ENCODE measurements around the gene SLC13A5. TPM values are rescaled to one million over a fixed set of nuclear protein-coding genes. Genes with fewer than 3 reads are reported as not detected.
"Not testable (repeated sequence)": the region's sequence is repeated elsewhere in the genome, so short reads cannot be mapped to it uniquely, and the experiment has no call there.

SLC13A5 gene
- total and polyA plus RNA-seq, 4 experiments from 2014 or later = not detected

- Mint-ChIP-seq H3K4me1 (peaks cover 0 to 6% (median 3%) of the 10 kb centered on the region in 4 donors), H3K27ac (no peak overlapping the region), H3K36me3 (peaks cover 7 to 10% of the 10 kb centered on the region in 2 donors), H3K4me3 (no peak overlapping the region), H3K27me3 (no peaks in the 10 kb centered on the region), H3K9me3 (peaks cover 0 to 2% (median 0%) of the 10 kb centered on the region in 8 donors)
- CTCF ChIA-PET (ENCODE audit: partially characterized antibody) = interaction anchor here (0.6 to 1.9 kb wide), 8 partner anchors 16 to 244 kb away, joined by 3 to 6 read pairs (median 4); partner anchors contain the start of gene XAF1
- H3K36me3 ChIP-seq (ENCODE audit: insufficient read depth, low read length) = no peaks in the 10 kb centered on the region
- H3K4me1 ChIP-seq (ENCODE audit: insufficient read depth, low read length) = peaks cover 4% of the 10 kb centered on the region
- POLR2A ChIA-PET (ENCODE audit: partially characterized antibody) = no interaction called here
- H3K27me3 ChIP-seq (ENCODE audit: insufficient read depth, low read length) = no peaks in the 10 kb centered on the region
- no peak for DNase-seq
- no peak overlapping the region for H3K4me3 ChIP-seq (ENCODE audit: low read length in 2 of 2)
- no peak overlapping the region for H3K27ac ChIP-seq (ENCODE audit: low read depth, low read length)
- no peaks in the 10 kb centered on the region for H3K9me3 ChIP-seq (ENCODE audit: control insufficient read depth in 1 of 2, low read length in 2 of 2)
- intact Hi-C loops (cut with micrococcal nuclease) = loop anchor here (1.0 to 5.0 kb wide), 2 partner anchors 176 to 338 kb away; no protein-coding TSS in a partner anchor
Measured at GRCh38 chr17:6666557-6666956, 46.6 kb downstream of the SLC13A5 start.

GRCh38 chr17:6666077-6666521 lies 47.1 kb downstream of the SLC13A5 start:
- peaks cover 11% of the 10 kb centered on the region in 2 donors for H3K36me3 Mint-ChIP-seq
- ChIA-PET POLR2A (ENCODE audit: partially characterized antibody) (no interaction called here), CTCF (ENCODE audit: partially characterized antibody) (interaction anchor here (0.6 to 1.9 kb wide), 7 partner anchors 24 to 245 kb away, joined by 3 to 6 read pairs (median 5); partner anchors contain the start of gene XAF1)
- H3K27me3 ChIP-seq (ENCODE audit: insufficient read depth, low read length) = no peaks in the 10 kb centered on the region
- H3K4me1 Mint-ChIP-seq = peaks cover 2 to 9% (median 4%) of the 10 kb centered on the region in 4 donors
- H3K36me3 ChIP-seq (ENCODE audit: insufficient read depth, low read length) = no peaks in the 10 kb centered on the region
- no peak overlapping the region for H3K27ac Mint-ChIP-seq
- peak in 3 of 5 donors; percentile 19 to 32 (median 25) for DNase-seq
- no peaks in the 10 kb centered on the region for H3K27me3 Mint-ChIP-seq
- no peak overlapping the region for H3K4me3 ChIP-seq (ENCODE audit: low read length in 2 of 2)
- peaks cover 4% of the 10 kb centered on the region for H3K4me1 ChIP-seq (ENCODE audit: insufficient read depth, low read length)
- H3K4me3 Mint-ChIP-seq = no peak overlapping the region
- H3K9me3 Mint-ChIP-seq = peaks cover 0 to 2% (median 0%) of the 10 kb centered on the region in 8 donors
- intact Hi-C loops (cut with micrococcal nuclease) = loop anchor here (1.0 to 5.0 kb wide), 2 partner anchors 176 to 338 kb away; no protein-coding TSS in a partner anchor
- H3K27ac ChIP-seq (ENCODE audit: low read depth, low read length) = no peak overlapping the region
- no peaks in the 10 kb centered on the region for H3K9me3 ChIP-seq (ENCODE audit: control insufficient read depth in 1 of 2, low read length in 2 of 2)

GRCh38 chr17:6663200-6663599 lies 50.0 kb downstream of the SLC13A5 start:
- DNase-seq; H3K27ac Mint-ChIP-seq; intact Hi-C loops (cut with micrococcal nuclease); CTCF ChIA-PET (ENCODE audit: partially characterized antibody); H3K9me3 ChIP-seq (ENCODE audit: control insufficient read depth in 1 of 2, low read length in 2 of 2); H3K27ac ChIP-seq (ENCODE audit: low read depth, low read length); H3K36me3 ChIP-seq (ENCODE audit: insufficient read depth, low read length); H3K4me3 Mint-ChIP-seq; H3K4me1 ChIP-seq (ENCODE audit: insufficient read depth, low read length); H3K9me3 Mint-ChIP-seq; H3K4me3 ChIP-seq (ENCODE audit: low read length in 2 of 2); POLR2A ChIA-PET (ENCODE audit: partially characterized antibody); H3K27me3 Mint-ChIP-seq; H3K27me3 ChIP-seq (ENCODE audit: insufficient read depth, low read length): not testable (repeated sequence)
- Mint-ChIP-seq H3K4me1 (peaks cover 11 to 27% (median 18%) of the 10 kb centered on the region in 4 donors), H3K36me3 (peaks cover 5 to 15% of the 10 kb centered on the region in 2 donors)

GRCh38 chr17:6661464-6661848 lies 51.7 kb downstream of the SLC13A5 start:
- ChIA-PET POLR2A (ENCODE audit: partially characterized antibody) (interaction anchor here (1.7 kb wide), 1 partner anchor 20 kb away, joined by 6 read pairs; the partner anchor contains the start of genes KIAA0753 and TXNDC17), CTCF (ENCODE audit: partially characterized antibody) (interaction anchor here (0.8 kb wide), 1 partner anchor 360 kb away, joined by 3 read pairs; no protein-coding TSS in a partner anchor)

GRCh38 chr17:6660805-6661463 lies 52.2 kb downstream of the SLC13A5 start:
- Mint-ChIP-seq H3K4me1 (peaks cover 14 to 40% (median 28%) of the 10 kb centered on the region in 4 donors), H3K4me3 (peak overlapping the region in 2 of 8 donors; percentile 15 to 39), H3K36me3 (peaks cover 5 to 16% of the 10 kb centered on the region in 2 donors), H3K9me3 (no peaks in the 10 kb centered on the region), H3K27me3 (no peaks in the 10 kb centered on the region), H3K27ac (peak overlapping the region in 5 of 7 donors; percentile 4 to 86 (median 65))
- H3K4me3 ChIP-seq (ENCODE audit: low read length in 2 of 2) = no peak overlapping the region
- no peak for DNase-seq
- peaks cover 13% of the 10 kb centered on the region for H3K4me1 ChIP-seq (ENCODE audit: insufficient read depth, low read length)
- POLR2A ChIA-PET (ENCODE audit: partially characterized antibody) = interaction anchor here (1.7 kb wide), 1 partner anchor 20 kb away, joined by 6 read pairs; the partner anchor contains the start of genes KIAA0753 and TXNDC17
- intact Hi-C loops (cut with micrococcal nuclease) = no loop called here
- no peaks in the 10 kb centered on the region for H3K36me3 ChIP-seq (ENCODE audit: insufficient read depth, low read length)
- H3K9me3 ChIP-seq (ENCODE audit: control insufficient read depth in 1 of 2, low read length in 2 of 2) = no peaks in the 10 kb centered on the region
- H3K27ac ChIP-seq (ENCODE audit: low read depth, low read length) = no peak overlapping the region
- CTCF ChIA-PET (ENCODE audit: partially characterized antibody) = interaction anchor here (1.4 kb wide), 1 partner anchor 182 kb away, joined by 3 read pairs; no protein-coding TSS in a partner anchor
- no peaks in the 10 kb centered on the region for H3K27me3 ChIP-seq (ENCODE audit: insufficient read depth, low read length)

More at GRCh38 chr17:6661464-6661848, 51.7 kb downstream of the SLC13A5 start:
- Mint-ChIP-seq H3K4me1 (peaks cover 14 to 40% (median 28%) of the 10 kb centered on the region in 4 donors), H3K27ac (peak overlapping the region in 2 of 7 donors; percentile 65 to 73), H3K9me3 (no peaks in the 10 kb centered on the region), H3K36me3 (peaks cover 5 to 17% of the 10 kb centered on the region in 2 donors), H3K27me3 (no peaks in the 10 kb centered on the region), H3K4me3 (peak overlapping the region in 1 of 8 donors; percentile 15)
- intact Hi-C loops (cut with micrococcal nuclease) = no loop called here
- Histone ChIP-seq H3K9me3 (ENCODE audit: control insufficient read depth in 1 of 2, low read length in 2 of 2) (no peaks in the 10 kb centered on the region), H3K27ac (ENCODE audit: low read depth, low read length) (no peak overlapping the region), H3K4me1 (ENCODE audit: insufficient read depth, low read length) (peaks cover 15% of the 10 kb centered on the region), H3K27me3 (ENCODE audit: insufficient read depth, low read length) (no peaks in the 10 kb centered on the region), H3K36me3 (ENCODE audit: insufficient read depth, low read length) (no peaks in the 10 kb centered on the region), H3K4me3 (ENCODE audit: low read length in 2 of 2) (no peak overlapping the region)
- DNase-seq = no peak

- DNase-seq = no peak
- Histone ChIP-seq H3K36me3 (ENCODE audit: insufficient read depth, low read length) (no peaks in the 10 kb centered on the region), H3K4me1 (ENCODE audit: insufficient read depth, low read length) (peaks cover 17% of the 10 kb centered on the region), H3K4me3 (ENCODE audit: low read length in 2 of 2) (no peak overlapping the region), H3K27ac (ENCODE audit: low read depth, low read length) (no peak overlapping the region), H3K27me3 (ENCODE audit: insufficient read depth, low read length) (no peaks in the 10 kb centered on the region), H3K9me3 (ENCODE audit: control insufficient read depth in 1 of 2, low read length in 2 of 2) (no peaks in the 10 kb centered on the region)
- POLR2A ChIA-PET (ENCODE audit: partially characterized antibody) = interaction anchor here (1.7 kb wide), 1 partner anchor 19 kb away, joined by 6 read pairs; the partner anchor contains the start of genes KIAA0753 and TXNDC17
- Mint-ChIP-seq H3K36me3 (peaks cover 5 to 14% of the 10 kb centered on the region in 2 donors), H3K27me3 (no peaks in the 10 kb centered on the region), H3K9me3 (no peaks in the 10 kb centered on the region), H3K4me1 (peaks cover 19 to 45% (median 34%) of the 10 kb centered on the region in 4 donors), H3K27ac (peak overlapping the region in 1 of 7 donors; percentile 86), H3K4me3 (peak overlapping the region in 2 of 8 donors; percentile 0 to 52)
- intact Hi-C loops (cut with micrococcal nuclease) = no loop called here
- CTCF ChIA-PET (ENCODE audit: partially characterized antibody) = interaction anchor here (1.4 kb wide), 1 partner anchor 183 kb away, joined by 3 read pairs; no protein-coding TSS in a partner anchor
Measured at GRCh38 chr17:6660101-6660500, 53.1 kb downstream of the SLC13A5 start.

GRCh38 chr17:6658411-6658810 lies 54.8 kb downstream of the SLC13A5 start:
- H3K27me3 ChIP-seq (ENCODE audit: insufficient read depth, low read length); CTCF ChIA-PET (ENCODE audit: partially characterized antibody); POLR2A ChIA-PET (ENCODE audit: partially characterized antibody); H3K27me3 Mint-ChIP-seq; H3K27ac ChIP-seq (ENCODE audit: low read depth, low read length); H3K4me3 ChIP-seq (ENCODE audit: low read length in 2 of 2); DNase-seq; H3K36me3 ChIP-seq (ENCODE audit: insufficient read depth, low read length); H3K9me3 Mint-ChIP-seq; H3K9me3 ChIP-seq (ENCODE audit: control insufficient read depth in 1 of 2, low read length in 2 of 2): not testable (repeated sequence)
- Mint-ChIP-seq H3K4me3 (peak overlapping the region in 6 of 8 donors; percentile 42 to 96 (median 91)), H3K36me3 (peaks cover 5 to 14% of the 10 kb centered on the region in 2 donors), H3K27ac (peak overlapping the region in 4 of 7 donors; percentile 66 to 91 (median 78)), H3K4me1 (peaks cover 21 to 58% (median 44%) of the 10 kb centered on the region in 4 donors)
- peaks cover 22% of the 10 kb centered on the region for H3K4me1 ChIP-seq (ENCODE audit: insufficient read depth, low read length)
- intact Hi-C loops (cut with micrococcal nuclease) = loop anchor here (10.0 kb wide), 1 partner anchor 214 kb away; the partner anchor contains the start of gene PIMREG

Data from CD4-positive, alpha-beta memory T cell (primary cell).